Measurements from ENCODE around the gene CYB5R2. TPM values are rescaled to one million over a fixed set of nuclear protein-coding genes. Genes with fewer than 3 reads are reported as not detected.

CYB5R2 gene
- total RNA-seq, 3 donors from 2014 or later: 9.8 to 32.1 (median 21.6) TPM

DNA sequence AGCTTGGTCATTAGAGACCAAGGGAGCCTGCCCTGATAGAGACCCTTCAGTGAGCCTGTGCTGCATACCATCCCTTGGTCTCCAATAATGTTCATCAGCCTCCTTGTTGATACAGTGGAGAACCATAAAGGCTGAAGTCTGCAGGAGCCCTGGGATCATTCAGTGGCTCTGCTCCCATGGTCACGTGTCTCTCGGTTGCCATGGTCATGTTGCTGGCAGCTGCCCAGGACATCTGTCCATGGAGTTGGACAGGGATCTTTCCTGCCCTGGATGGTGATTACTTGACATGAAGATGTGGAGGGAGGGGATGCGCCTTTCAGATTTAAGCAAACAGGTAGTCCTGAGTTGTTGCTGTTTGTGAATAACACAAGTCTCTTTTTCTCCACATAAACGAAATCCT, 38.2 kb downstream of the CYB5R2 start:
- H3K27me3 ChIP-seq: no peaks in the 10 kb centered on the region
- no peak for TF ChIP-seq POLR2AphosphoS5 (IDR thresholded peaks at IDR 0.05)
- no peak for TF ChIP-seq POLR2A (IDR thresholded peaks at IDR 0.05)
- TF ChIP-seq, protein P1, sequence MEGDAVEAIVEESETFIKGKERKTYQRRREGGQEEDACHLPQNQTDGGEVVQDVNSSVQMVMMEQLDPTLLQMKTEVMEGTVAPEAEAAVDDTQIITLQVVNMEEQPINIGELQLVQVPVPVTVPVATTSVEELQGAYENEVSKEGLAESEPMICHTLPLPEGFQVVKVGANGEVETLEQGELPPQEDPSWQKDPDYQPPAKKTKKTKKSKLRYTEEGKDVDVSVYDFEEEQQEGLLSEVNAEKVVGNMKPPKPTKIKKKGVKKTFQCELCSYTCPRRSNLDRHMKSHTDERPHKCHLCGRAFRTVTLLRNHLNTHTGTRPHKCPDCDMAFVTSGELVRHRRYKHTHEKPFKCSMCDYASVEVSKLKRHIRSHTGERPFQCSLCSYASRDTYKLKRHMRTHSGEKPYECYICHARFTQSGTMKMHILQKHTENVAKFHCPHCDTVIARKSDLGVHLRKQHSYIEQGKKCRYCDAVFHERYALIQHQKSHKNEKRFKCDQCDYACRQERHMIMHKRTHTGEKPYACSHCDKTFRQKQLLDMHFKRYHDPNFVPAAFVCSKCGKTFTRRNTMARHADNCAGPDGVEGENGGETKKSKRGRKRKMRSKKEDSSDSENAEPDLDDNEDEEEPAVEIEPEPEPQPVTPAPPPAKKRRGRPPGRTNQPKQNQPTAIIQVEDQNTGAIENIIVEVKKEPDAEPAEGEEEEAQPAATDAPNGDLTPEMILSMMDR (IDR thresholded peaks at IDR 0.05): no peak
- H3K4me3 ChIP-seq: no peak overlapping the region
- H3K4me1 ChIP-seq: no peaks in the 10 kb centered on the region
- no peak for DNase-seq (ENCODE audit: low spot score in 2 of 2)
- H3K9me3 ChIP-seq: no peaks in the 10 kb centered on the region
- H3K36me3 ChIP-seq: no peaks in the 10 kb centered on the region
- intact Hi-C loops (cut with DNase I; ENCODE audit: low total_unique reads): no loop called here
- H3K27ac ChIP-seq: no peak overlapping the region

GRCh38 chr11:7632211-7632610, 41.1 kb downstream of the CYB5R2 start:
- no peak overlapping the region for H3K27ac ChIP-seq
- no peaks in the 10 kb centered on the region for H3K9me3 ChIP-seq
- no peaks in the 10 kb centered on the region for H3K4me1 ChIP-seq
- H3K27me3 ChIP-seq: no peaks in the 10 kb centered on the region
- H3K4me3 ChIP-seq: no peak overlapping the region
- H3K36me3 ChIP-seq: no peaks in the 10 kb centered on the region
- TF ChIP-seq POLR2A (IDR thresholded peaks at IDR 0.05) (no peak), POLR2AphosphoS5 (IDR thresholded peaks at IDR 0.05) (no peak)
- TF ChIP-seq, protein P1 (IDR thresholded peaks at IDR 0.05): no peak
- DNase-seq (ENCODE audit: low spot score in 2 of 2): no peak
- intact Hi-C loops (cut with DNase I; ENCODE audit: low total_unique reads): no loop called here

- no peaks in the 10 kb centered on the region for H3K27me3 ChIP-seq
- no peaks in the 10 kb centered on the region for H3K4me1 ChIP-seq
- H3K36me3 ChIP-seq: no peaks in the 10 kb centered on the region
- H3K4me3 ChIP-seq: no peak overlapping the region
- TF ChIP-seq, protein P1 (IDR thresholded peaks at IDR 0.05): no peak
- TF ChIP-seq POLR2A (IDR thresholded peaks at IDR 0.05): no peak
- no peak for TF ChIP-seq POLR2AphosphoS5 (IDR thresholded peaks at IDR 0.05)
- intact Hi-C loops (cut with DNase I; ENCODE audit: low total_unique reads): no loop called here
- DNase-seq (ENCODE audit: low spot score in 2 of 2): no peak
- no peaks in the 10 kb centered on the region for H3K9me3 ChIP-seq
- H3K27ac ChIP-seq: no peak overlapping the region
These were observed 43.3 kb downstream of the CYB5R2 start for GRCh38 chr11:7630002-7630401.

- Histone ChIP-seq H3K27ac (no peak overlapping the region), H3K4me3 (no peak overlapping the region), H3K36me3 (no peaks in the 10 kb centered on the region), H3K4me1 (no peaks in the 10 kb centered on the region), H3K9me3 (no peaks in the 10 kb centered on the region), H3K27me3 (no peaks in the 10 kb centered on the region)
- intact Hi-C loops (cut with DNase I; ENCODE audit: low total_unique reads): no loop called here
- DNase-seq (ENCODE audit: low spot score in 2 of 2): no peak
- TF ChIP-seq POLR2AphosphoS5 (IDR thresholded peaks at IDR 0.05) (no peak), POLR2A (IDR thresholded peaks at IDR 0.05) (no peak)
- TF ChIP-seq, protein P1 (IDR thresholded peaks at IDR 0.05): no peak
These were observed 44.6 kb downstream of the CYB5R2 start for GRCh38 chr11:7628660-7629059.

DNA sequence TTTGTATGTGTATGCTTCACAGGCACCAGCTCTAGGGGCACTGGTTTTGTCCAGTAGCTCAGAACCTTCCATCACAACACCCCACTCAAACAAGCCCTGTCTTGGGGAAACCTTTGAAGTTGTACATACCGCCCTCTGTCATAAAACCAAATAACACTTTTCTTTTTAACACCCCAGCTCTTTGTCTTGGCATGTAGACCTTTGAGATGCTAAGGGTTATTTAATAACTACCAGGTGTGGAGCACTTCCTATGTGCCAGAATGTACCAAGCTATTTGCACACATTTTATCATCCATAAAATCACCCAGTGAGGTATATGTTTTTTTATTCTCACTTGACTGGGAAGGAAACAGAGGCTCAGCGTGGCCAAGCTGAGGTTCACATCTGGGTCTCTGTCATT, 50.6 kb downstream of the CYB5R2 start:
- no peak overlapping the region for H3K4me3 ChIP-seq
- H3K27me3 ChIP-seq: no peaks in the 10 kb centered on the region
- no peaks in the 10 kb centered on the region for H3K36me3 ChIP-seq
- TF ChIP-seq POLR2AphosphoS5 (IDR thresholded peaks at IDR 0.05) (no peak), POLR2A (IDR thresholded peaks at IDR 0.05) (no peak)
- TF ChIP-seq, protein P1 (IDR thresholded peaks at IDR 0.05): no peak
- H3K9me3 ChIP-seq: no peaks in the 10 kb centered on the region
- H3K4me1 ChIP-seq: no peaks in the 10 kb centered on the region
- intact Hi-C loops (cut with DNase I; ENCODE audit: low total_unique reads): no loop called here
- no peak for DNase-seq (ENCODE audit: low spot score in 2 of 2)
- H3K27ac ChIP-seq: no peak overlapping the region

All from breast epithelium (tissue), 4 donors.